Hematopoietic multipotent progenitor cell treated with erythropoietin and hydrocortisone succinate and interleukin-3 and kit ligand, for 6 days (in vitro differentiated cells): Measurements from ENCODE around the gene DLEU7.
A peak's percentile ranks its signal among the peaks of the same experiment; 100 is the strongest.

Experiments used
- DNase-seq: peaks from one replicate; pipeline ENCODE4 v3.0.0-alpha.2; 2015

DLEU7 gene

GRCh38 chr13:50842251-50842989 is 1.1 kb downstream of the DLEU7 start:
- no peak for DNase-seq

DNA sequence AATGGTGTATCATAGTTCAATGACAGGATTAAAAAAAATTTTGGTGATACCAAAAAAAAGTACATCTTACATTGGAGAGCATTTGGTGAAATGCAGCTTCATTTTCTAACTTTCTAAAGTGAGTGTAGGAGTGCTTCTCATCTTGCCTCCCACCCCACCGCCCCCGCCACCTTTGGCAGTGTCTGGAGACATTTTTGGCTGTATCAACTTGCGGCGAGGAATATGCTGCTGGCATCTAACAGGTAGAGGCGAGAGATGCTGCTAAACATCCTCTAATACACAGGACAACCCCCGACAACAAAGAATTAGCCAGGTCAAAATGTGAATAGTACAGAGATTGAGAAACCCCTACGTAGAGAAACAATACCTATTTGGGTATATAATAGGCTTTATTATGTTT is 1.7 kb downstream of the DLEU7 start:
- no peak for DNase-seq

GRCh38 chr13:50840284-50840683 is 3.2 kb downstream of the DLEU7 start:
- DNase-seq: no peak

DNA sequence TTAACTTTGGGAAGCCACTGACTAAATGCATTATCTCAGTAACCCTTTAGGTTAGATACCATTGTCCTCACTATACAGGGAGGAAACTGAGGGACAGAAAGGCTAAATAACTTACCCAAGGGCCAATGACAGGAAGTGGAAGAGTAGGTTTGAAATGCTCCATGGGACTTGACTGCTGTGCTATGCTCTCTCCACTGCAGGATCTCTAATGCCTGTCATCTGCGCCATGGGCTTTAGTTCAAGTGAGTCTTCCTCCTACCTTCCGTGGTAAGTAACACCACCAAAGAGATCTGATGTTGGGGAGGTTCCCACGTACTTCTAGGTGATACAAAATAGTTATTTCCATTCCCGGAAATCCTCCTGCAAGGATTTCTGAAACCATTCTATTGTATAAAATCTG is 3.7 kb downstream of the DLEU7 start:
- DNase-seq: no peak

DNA sequence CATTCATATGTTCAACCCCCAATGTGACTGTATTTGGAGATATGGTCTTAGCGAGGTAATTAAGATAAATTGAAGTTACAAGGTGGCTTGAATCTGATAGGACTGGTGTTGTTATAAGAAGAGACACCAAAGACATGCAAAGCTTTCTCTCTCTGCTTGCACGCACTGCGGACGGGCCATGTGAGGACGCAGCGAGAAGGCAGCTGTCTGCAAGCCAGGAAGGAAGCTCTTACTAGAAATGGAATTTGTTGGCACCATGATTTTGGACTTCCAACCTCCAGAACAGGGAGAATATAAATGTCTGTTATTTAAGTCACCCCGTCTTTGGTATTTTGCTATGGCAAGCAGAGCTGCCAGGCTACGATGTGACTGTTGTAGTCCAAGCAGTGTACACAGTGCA is 4.8 kb downstream of the DLEU7 start:
- no peak for DNase-seq

GRCh38 chr13:50838031-50838430 is 5.5 kb downstream of the DLEU7 start:
- DNase-seq: no peak

GRCh38 chr13:50831512-50831911 is 12.0 kb downstream of the DLEU7 start:
- DNase-seq: no peak

DNA sequence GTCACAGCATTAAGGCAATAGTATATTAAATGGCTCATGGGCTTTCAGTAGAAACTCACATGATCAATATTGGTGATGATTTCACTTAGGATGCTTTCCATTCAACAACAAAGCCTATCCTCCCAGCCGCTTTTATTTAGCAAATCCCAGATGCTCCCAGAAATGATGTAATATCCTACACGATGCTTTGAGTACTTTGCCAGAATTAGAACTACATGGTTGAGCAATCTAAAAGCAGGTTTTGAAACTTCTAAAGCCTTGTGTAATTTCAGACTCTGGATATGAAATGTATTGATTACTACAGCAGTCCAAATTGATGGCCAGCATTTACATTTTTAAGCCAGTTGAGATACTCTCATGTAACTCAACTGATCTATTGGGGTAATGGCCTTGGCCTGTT is 13.6 kb downstream of the DLEU7 start:
- DNase-seq: no peak

- no peak for DNase-seq
Measured at GRCh38 chr13:50829226-50829625, 14.3 kb downstream of the DLEU7 start.

- DNase-seq: no peak
Measured at GRCh38 chr13:50826035-50826434, 17.5 kb downstream of the DLEU7 start.

- no peak for DNase-seq
Measured at GRCh38 chr13:50812242-50812641, 31.2 kb downstream of the DLEU7 start.

DNA sequence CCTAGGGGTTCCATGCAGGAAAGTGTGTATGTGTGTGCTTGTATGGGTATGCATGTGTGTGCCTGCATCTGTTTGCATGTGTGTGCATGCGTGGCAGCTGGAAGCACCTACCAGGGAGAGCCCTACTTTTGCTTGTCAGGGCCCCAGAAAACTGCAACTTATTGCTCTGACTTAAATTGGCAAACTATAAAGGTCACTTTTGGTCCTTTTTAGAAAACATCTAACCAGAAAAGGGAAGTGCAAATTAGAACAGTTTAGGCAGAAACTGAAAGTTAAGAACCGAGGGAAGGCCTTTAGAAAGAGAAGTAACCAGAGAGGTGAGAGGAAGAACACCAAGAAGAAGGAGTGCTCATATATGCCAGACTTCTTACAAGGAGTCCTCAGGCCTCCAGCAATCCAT is 32.5 kb downstream of the DLEU7 start:
- peak; percentile 27 for DNase-seq

DNA sequence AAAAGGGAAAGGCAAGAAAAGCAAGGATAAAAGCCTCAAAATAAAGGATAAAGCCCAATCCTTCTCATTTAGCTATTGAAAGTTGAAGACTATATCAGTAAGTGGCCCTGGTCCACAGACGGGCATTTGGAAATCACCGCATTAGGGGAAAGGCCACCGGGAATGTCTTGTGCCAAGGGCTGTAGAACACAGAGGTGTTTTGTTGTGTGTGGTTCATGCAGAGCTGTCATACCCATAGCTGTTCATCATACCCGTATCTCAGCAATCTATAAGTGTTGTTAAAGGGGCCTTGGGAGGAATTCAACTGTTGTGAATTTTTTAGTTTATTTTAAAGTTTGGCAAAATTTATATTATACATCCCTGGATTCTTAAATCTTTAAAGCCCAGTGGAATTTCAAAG is 33.0 kb downstream of the DLEU7 start:
- DNase-seq: no peak

GRCh38 chr13:50809133-50810090 is 34.1 kb downstream of the DLEU7 start:
- no peak for DNase-seq

DNA sequence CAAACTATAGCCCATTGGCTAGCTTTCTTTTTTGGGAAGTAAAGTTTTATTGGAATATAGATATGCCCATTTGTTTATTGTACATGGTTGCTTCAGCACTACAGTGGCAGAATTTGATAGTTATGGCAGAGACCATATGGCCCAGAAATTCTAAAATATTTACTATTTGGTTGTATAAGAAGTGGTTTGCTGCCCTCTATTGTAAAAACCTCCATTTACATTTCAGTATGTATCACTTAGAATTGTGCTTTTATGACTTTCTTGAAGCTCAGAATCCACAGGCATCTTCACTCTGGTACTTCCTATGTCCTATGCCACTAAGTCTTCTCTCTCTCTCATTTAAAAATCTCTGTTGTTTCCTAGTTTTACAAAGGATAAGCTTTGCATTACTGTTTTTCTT is 37.7 kb downstream of the DLEU7 start:
- peak; percentile 46 for DNase-seq

DNA sequence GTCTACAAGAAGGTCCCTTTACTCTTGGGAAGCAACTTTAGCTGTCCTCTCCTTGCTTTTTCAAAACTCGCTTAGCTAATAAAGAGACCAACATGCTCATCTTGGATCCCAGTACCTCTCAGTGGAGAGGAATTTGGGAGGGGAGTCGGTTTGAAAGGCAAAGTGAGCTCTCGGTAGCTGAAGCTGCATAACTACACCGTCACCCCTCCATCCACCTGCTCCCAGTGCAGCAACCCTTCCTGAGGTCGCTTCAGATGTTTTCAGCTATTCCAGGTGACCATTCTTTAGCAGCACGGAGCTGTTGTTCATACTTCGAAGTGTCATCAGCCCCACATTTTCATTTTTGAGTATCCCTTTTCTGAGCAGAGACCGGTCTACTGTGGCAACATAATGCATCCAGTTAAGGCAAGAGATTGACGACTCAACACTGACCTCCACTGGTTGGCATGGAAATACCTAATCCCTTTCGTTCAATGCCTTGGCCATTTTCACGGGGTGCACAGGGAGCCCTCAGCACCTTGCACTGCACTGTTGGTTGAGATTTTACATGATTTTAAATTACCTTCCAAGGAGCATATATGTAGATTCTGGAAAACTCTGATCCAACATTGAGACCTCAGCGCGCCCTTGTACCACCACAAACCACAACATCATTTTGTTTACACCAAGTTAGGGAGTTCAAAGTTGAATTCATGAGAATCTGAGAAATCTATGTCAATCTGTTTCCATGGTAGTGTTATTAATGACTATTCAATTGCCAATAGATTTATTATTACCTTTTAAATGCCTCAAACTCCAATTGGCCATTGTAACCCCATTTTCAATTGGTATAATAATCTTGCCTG is 42.2 kb downstream of the DLEU7 start:
- DNase-seq: peak; percentile 86

GRCh38 chr13:50800091-50800739 is 43.3 kb downstream of the DLEU7 start:
- no peak for DNase-seq

DNA sequence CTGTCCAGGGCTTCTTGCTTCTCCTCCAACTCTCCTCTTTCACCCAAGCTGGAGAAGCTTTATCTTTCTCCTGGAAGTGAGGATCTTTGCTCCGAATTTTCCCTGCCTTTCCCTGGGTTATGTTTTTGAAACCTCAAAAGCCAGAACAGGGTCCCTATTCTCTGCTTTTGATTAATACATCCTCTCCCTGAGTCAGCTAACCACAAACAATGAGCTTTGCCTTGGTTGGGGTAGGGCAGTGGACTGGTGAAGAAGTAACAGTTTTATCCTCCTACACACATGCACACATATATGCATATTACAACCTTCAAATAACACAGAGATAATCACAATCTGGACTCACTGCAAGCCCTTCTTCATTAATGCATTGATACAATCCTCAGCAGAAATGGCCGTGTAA is 44.6 kb downstream of the DLEU7 start:
- no peak for DNase-seq

DNA sequence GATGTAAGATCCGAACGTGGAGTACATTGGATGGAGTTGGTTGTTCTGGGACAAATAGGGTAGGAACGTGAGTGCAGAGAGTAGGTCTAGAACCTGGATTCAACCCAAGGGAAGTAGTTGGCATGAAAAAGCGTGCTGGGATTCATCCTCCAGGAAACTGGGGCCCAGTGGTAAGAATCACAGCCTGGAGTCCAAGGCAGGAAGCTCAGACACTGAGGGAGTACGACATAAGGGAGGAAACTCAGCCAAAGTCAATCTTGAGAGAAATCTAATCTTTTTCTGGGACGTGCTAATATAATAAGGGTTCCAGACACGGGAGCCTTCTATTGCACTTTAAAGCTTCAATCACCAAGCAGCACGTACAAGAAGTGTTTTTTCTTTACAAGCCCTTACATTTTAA is 46.4 kb downstream of the DLEU7 start:
- DNase-seq: no peak

- no peak for DNase-seq
Measured at GRCh38 chr13:50796463-50796862, 47.0 kb downstream of the DLEU7 start.

DNA sequence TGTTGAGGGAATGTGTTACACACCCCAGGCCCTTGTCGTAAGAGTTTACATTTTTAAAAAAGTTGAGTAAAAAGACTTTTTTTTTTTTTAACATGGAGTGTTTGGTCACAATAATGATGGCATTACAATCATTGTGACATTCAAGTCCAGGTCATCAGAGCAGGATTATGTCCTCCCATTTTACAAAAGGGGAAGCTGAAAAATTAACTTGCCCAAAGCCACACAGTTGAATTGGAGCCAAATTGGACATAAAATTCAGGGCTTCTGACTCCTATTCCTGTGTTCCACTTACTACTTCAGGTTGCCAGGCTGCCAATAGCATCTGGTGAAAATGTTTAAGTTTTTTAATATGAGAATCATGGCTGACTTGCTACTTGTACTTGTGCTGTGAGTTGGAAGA is 49.3 kb downstream of the DLEU7 start:
- peak; percentile 12 for DNase-seq

GRCh38 chr13:50793026-50793425 is 50.5 kb downstream of the DLEU7 start:
- no peak for DNase-seq
